ENCODE results near the gene ROBO1. TPM values are rescaled to one million over a fixed set of nuclear protein-coding genes. Genes with fewer than 3 reads are reported as not detected.

ROBO1 gene
- total RNA-seq, 4 donors from 2014 or later = 12.3 to 112 (median 27.1) TPM

DNA sequence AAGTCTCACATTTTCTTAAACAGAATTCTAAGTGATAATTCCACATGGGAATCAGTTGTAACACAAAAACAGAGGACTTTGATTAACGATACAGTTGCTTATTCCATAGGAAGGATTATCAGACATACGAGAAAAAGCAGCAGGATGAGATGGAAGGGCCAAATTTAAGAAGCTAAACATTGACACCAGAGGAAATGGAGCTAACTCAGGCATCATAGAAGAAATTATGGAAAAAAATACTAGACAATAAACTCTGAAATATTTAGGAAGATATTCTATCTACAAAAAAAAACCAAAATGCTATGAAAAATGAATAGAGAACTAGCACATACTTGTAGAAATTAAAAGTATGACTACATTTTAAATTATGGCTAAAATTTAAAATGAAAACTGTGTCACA is 776.1 kb downstream of the ROBO1 start:
- H3K4me3 ChIP-seq = no peak overlapping the region
- H3K27me3 ChIP-seq = no peaks in the 10 kb centered on the region
- peaks cover 0 to 8% of the 10 kb centered on the region in 2 donors for H3K9me3 ChIP-seq
- H3K4me1 ChIP-seq = no peaks in the 10 kb centered on the region
- intact Hi-C loops (cut with DNase I; ENCODE audit: low total_unique reads) = no loop called here
- no peak for DNase-seq
- no peaks in the 10 kb centered on the region for H3K36me3 ChIP-seq
- TF ChIP-seq, protein P1, sequence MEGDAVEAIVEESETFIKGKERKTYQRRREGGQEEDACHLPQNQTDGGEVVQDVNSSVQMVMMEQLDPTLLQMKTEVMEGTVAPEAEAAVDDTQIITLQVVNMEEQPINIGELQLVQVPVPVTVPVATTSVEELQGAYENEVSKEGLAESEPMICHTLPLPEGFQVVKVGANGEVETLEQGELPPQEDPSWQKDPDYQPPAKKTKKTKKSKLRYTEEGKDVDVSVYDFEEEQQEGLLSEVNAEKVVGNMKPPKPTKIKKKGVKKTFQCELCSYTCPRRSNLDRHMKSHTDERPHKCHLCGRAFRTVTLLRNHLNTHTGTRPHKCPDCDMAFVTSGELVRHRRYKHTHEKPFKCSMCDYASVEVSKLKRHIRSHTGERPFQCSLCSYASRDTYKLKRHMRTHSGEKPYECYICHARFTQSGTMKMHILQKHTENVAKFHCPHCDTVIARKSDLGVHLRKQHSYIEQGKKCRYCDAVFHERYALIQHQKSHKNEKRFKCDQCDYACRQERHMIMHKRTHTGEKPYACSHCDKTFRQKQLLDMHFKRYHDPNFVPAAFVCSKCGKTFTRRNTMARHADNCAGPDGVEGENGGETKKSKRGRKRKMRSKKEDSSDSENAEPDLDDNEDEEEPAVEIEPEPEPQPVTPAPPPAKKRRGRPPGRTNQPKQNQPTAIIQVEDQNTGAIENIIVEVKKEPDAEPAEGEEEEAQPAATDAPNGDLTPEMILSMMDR (IDR thresholded peaks at IDR 0.05) = no peak
- no peak for TF ChIP-seq POLR2A (IDR thresholded peaks at IDR 0.05)
- no peak overlapping the region for H3K27ac ChIP-seq

DNA sequence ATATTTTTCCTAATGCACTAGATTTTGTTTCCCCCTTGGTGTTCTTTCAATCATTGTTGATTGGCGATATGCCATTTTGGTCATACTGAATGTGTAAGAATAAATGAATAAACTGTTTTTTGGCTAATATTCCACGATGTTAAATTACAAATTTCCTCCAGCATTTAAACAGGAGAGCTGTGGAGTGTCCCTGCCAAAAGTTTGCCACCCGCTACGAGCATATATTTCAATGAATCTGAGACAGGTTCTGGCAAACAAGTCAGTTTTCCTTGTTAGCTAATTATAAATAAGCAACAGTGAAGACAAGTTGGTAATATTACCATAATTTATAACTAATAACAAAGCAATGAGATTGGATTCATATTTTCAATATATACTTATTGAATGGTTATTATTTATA is 777.6 kb downstream of the ROBO1 start:
- no peak overlapping the region for H3K4me3 ChIP-seq
- intact Hi-C loops (cut with DNase I; ENCODE audit: low total_unique reads) = no loop called here
- no peaks in the 10 kb centered on the region for H3K4me1 ChIP-seq
- TF ChIP-seq POLR2A (IDR thresholded peaks at IDR 0.05) = no peak
- TF ChIP-seq, protein P1 (IDR thresholded peaks at IDR 0.05) = no peak
- H3K36me3 ChIP-seq = no peaks in the 10 kb centered on the region
- DNase-seq = no peak
- no peak overlapping the region for H3K27ac ChIP-seq
- peaks cover 0 to 8% of the 10 kb centered on the region in 2 donors for H3K9me3 ChIP-seq
- H3K27me3 ChIP-seq = no peaks in the 10 kb centered on the region

DNA sequence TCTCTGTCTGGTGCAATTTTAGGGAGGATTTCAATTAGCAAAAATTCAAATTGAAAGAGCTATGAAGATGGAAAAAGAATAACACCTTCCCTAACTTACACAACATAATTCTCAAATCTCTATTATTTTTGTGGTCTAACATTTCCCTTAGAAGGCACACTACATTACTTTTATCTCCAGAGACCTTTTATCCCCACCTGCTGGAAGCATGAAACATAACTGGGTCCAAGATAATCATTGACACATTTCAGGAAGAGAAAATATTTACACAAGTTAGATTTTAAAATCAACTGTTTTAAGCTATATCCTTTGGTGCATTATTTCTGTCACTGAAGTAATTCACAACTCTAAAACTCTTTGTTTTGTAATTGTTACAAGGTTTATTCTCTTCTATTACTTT is 779.5 kb downstream of the ROBO1 start:
- intact Hi-C loops (cut with DNase I; ENCODE audit: low total_unique reads) = no loop called here

DNA sequence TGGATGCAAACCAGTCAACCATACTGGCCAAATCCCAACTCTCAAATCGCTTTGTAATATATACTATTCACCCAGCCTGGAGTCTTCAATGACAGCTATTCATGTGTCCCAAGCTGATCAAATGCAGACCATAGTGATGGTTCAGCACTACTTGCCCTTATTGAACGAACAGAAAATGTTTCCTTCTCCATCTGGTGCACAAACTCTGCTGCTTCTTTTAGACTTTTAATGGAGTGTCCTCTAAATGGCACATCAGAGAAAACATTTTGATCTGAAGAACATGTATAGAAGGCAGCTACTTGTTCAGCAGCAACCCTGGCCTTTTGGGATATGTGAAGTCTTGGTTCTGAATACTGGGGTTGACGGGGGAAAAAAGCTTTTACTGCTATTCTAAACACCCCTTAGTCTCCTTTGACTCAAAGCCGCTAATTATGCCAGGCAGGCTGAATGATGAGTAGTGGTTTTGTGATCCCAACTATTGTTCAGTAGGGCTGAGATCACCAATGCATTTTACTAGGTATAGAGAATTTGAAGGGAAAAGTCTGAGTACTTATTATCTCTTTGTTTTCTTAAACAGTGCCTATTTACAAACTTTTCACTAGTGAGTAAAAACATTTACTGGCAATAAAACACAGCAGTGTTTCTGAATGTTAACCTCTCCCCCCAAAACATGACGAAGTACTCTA is 781.2 kb downstream of the ROBO1 start:
- no peak overlapping the region for H3K27ac ChIP-seq
- H3K36me3 ChIP-seq = no peaks in the 10 kb centered on the region
- DNase-seq = no peak
- no peak for TF ChIP-seq POLR2A (IDR thresholded peaks at IDR 0.05)
- TF ChIP-seq, protein P1 (IDR thresholded peaks at IDR 0.05) = no peak
- H3K4me3 ChIP-seq = no peak overlapping the region
- H3K27me3 ChIP-seq = no peaks in the 10 kb centered on the region
- H3K4me1 ChIP-seq = no peaks in the 10 kb centered on the region
- intact Hi-C loops (cut with DNase I; ENCODE audit: low total_unique reads) = no loop called here
- H3K9me3 ChIP-seq = no peaks in the 10 kb centered on the region

More for the DNA sequence above, 779.5 kb downstream of the ROBO1 start:
- H3K27me3 ChIP-seq = no peaks in the 10 kb centered on the region
- no peak for DNase-seq
- H3K4me3 ChIP-seq = no peak overlapping the region
- no peak overlapping the region for H3K27ac ChIP-seq
- H3K36me3 ChIP-seq = no peaks in the 10 kb centered on the region
- H3K9me3 ChIP-seq = peaks cover 0 to 8% of the 10 kb centered on the region in 2 donors
- TF ChIP-seq, protein P1 (IDR thresholded peaks at IDR 0.05) = no peak
- no peak for TF ChIP-seq POLR2A (IDR thresholded peaks at IDR 0.05)
- no peaks in the 10 kb centered on the region for H3K4me1 ChIP-seq

DNA sequence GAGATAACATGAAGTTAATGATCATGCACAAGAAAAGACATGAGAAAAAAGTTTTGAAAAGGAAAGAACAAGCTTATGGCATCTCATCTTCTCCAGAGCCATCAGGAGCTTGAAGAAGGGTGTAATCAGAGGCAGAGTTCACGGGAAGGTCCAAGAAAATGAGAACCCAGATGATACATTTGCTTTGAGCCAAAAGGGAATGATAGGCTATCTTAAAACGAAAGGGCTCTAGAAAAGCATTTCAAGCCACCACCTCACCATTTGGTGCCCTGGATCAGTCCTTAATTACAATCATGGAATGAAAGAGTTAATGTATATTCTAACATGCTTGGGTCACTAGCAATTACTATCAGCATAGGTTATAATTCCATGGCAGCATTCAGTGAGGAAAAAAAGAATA is 781.8 kb downstream of the ROBO1 start:
- TF ChIP-seq, protein P1 (IDR thresholded peaks at IDR 0.05) = no peak
- no peak for TF ChIP-seq POLR2A (IDR thresholded peaks at IDR 0.05)
- H3K4me1 ChIP-seq = no peaks in the 10 kb centered on the region
- H3K36me3 ChIP-seq = no peaks in the 10 kb centered on the region
- intact Hi-C loops (cut with DNase I; ENCODE audit: low total_unique reads) = no loop called here
- no peak overlapping the region for H3K27ac ChIP-seq
- H3K27me3 ChIP-seq = no peaks in the 10 kb centered on the region
- H3K9me3 ChIP-seq = no peaks in the 10 kb centered on the region
- no peak overlapping the region for H3K4me3 ChIP-seq
- DNase-seq = no peak
